ENCODE data around the gene FAM187B.

GRCh38 chr19:35271546-35271945 is 43.0 kb upstream of the FAM187B start:
- TF ChIP-seq CTCF (IDR thresholded peaks at IDR 0.05 in 2 of 3, conservative IDR thresholded peaks at IDR 0.05 in 1 of 3; ENCODE audit: borderline replicate concordance in 1 of 3, insufficient read depth in 1 of 3, low read depth in 2 of 3, low read length in 2 of 3) (no peak), EZH2 (IDR thresholded peaks at IDR 0.05) (no peak), SP1 (IDR thresholded peaks at IDR 0.05; ENCODE audit: low read depth) (no peak), POLR2A (IDR thresholded peaks at IDR 0.05; ENCODE audit: borderline replicate concordance, extremely low read depth, insufficient read depth, insufficient read length) (no peak), REST (IDR thresholded peaks at IDR 0.05; ENCODE audit: low read depth) (no peak), ZBTB33 (IDR thresholded peaks at IDR 0.05; ENCODE audit: extremely low read depth, insufficient replicate concordance, low read length) (no peak)

Measured in HCT116 (cell line).